K562 (cell line): ENCODE measurements around the gene AHNAK. TPM values are rescaled to one million over a fixed set of nuclear protein-coding genes. Genes with fewer than 3 reads are reported as not detected.
"Not testable (repeated sequence)": the region's sequence is repeated elsewhere in the genome, so short reads cannot be mapped to it uniquely, and the experiment has no call there.

Source experiments
- ATAC-seq: fragments of 200-7000 bp; cut with Tn5 transposase; 3 replicates; pipeline ENCODE4 v1.9.1; 2020; ENCODE audit warnings: moderate library complexity
- BruUV-seq: library from RNA; stranded (reverse); fragments of 400-500 nt; replicated peaks from 2 replicates; lab custom pipeline; 2021; lab: Mats Ljungman, UMichigan
- CTCF ChIA-PET: fragments of 300-600 bp; formaldehyde crosslinking; extraction: SDS; loops from one replicate; lab custom pipeline; 2021; ENCODE audit warnings: low intra/inter-chr PET ratio; lab: Yijun Ruan, JAX
- POLR2A ChIA-PET: fragments of 300-600, 350-650 bp; sonication (Branson Sonifier 250); formaldehyde crosslinking; extraction: SDS; loops from one replicate; lab custom pipeline; 2021; ENCODE audit warnings: antibody characterized with exemption, inconsistent platforms; lab: Yijun Ruan, JAX
- DNase-seq, 4 experiments: peaks; one replicate each; pipeline versions ENCODE4 v3.0.0 to v3.0.0-alpha.2; 2011 to 2018; ENCODE audit warnings: low spot score in 3 of 4, mixed read lengths in 3 of 4; ENCODE audit errors: extremely low read depth in 1 of 4
- FAIRE-seq: peaks from 2 replicates; lab custom pipeline; 2011; peaks lifted over from hg19 to GRCh38; lab: Jason Lieb, UNC
- H2AFZ ChIP-seq: 2 replicates; pipeline ENCODE4 v1.6.0; 2011; ENCODE audit warnings: low read depth, low read length, control low read depth, inconsistent platforms
- H3K27ac ChIP-seq: fragments of 200-600 bp; 3 replicates; pipeline ENCODE4 v1.8.0; 2011; ENCODE audit warnings: low read depth, mild to moderate bottlenecking, control low read depth, inconsistent platforms, low read length, moderate library complexity, mixed read lengths; ENCODE audit errors: extremely low read depth
- H3K27me3 ChIP-seq, 2 experiments: fragments of 300-600 bp in 1 of 2; 2 replicates in 1 of 2; 3 replicates in 1 of 2; pipeline versions ENCODE4 v1.6.0 to v1.8.0; 2011; ENCODE audit warnings: inconsistent platforms in 2 of 2, low read length in 2 of 2, mild to moderate bottlenecking in 1 of 2, mixed read lengths in 1 of 2, moderate library complexity in 1 of 2; ENCODE audit not compliant: control insufficient read depth in 2 of 2, insufficient read depth in 2 of 2
- H3K36me3 ChIP-seq: fragments of 300-600 bp; 3 replicates; pipeline ENCODE4 v1.8.0; 2011; ENCODE audit warnings: mild to moderate bottlenecking, low read length, inconsistent platforms; ENCODE audit not compliant: control insufficient read depth, insufficient read depth
- H3K4me1 ChIP-seq, 2 experiments: fragments of 200-600 bp in 1 of 2; replicated peaks in 1 of 2; 2 replicates in 1 of 2; 3 replicates in 1 of 2; pipeline versions ENCODE4 v1.5.1 to v1.8.0; 2011; ENCODE audit warnings: inconsistent platforms in 2 of 2, low read length in 2 of 2, mild to moderate bottlenecking in 1 of 2, mixed read lengths in 1 of 2, moderate library complexity in 1 of 2; ENCODE audit not compliant: control insufficient read depth in 2 of 2, insufficient read depth in 2 of 2
- H3K4me2 ChIP-seq: 2 replicates; pipeline ENCODE4 v1.6.1; 2011; ENCODE audit warnings: low read length, control low read depth, inconsistent platforms, mixed read lengths; ENCODE audit not compliant: insufficient read depth
- H3K4me3 ChIP-seq: fragments of 200-600 bp; sonication (generic), shearing (Covaris generic); 2 replicates; pipeline ENCODE4 v1.5.1; 2016; ENCODE audit warnings: control low read depth, inconsistent platforms
- H3K79me2 ChIP-seq: fragments of 200-600 bp; 3 replicates; pipeline ENCODE4 v1.8.0; 2011; ENCODE audit warnings: low read length, inconsistent platforms; ENCODE audit not compliant: control insufficient read depth, insufficient read depth
- H3K9ac ChIP-seq, 2 experiments: 2 replicates each; pipeline versions ENCODE4 v1.6.0 to v1.6.1; 2011; ENCODE audit warnings: low read depth in 2 of 2, low read length in 2 of 2, control low read depth in 1 of 2, inconsistent platforms in 1 of 2, mild to moderate bottlenecking in 1 of 2, mixed read lengths in 1 of 2; ENCODE audit not compliant: insufficient read depth in 1 of 2
- H3K9me1 ChIP-seq: one replicate; pipeline ENCODE4 v1.6.0; 2011; ENCODE audit warnings: inconsistent platforms, mild to moderate bottlenecking, low read length, moderate library complexity; ENCODE audit not compliant: control insufficient read depth, insufficient read depth
- H3K9me3 ChIP-seq: replicated peaks from 2 replicates; pipeline ENCODE4 v1.5.1; 2011; ENCODE audit warnings: low read depth, low read length, inconsistent platforms; ENCODE audit not compliant: control insufficient read depth, insufficient read depth
- H4K20me1 ChIP-seq: replicated peaks from 2 replicates; pipeline ENCODE4 v1.6.1; 2011; ENCODE audit warnings: low read length, inconsistent platforms, mixed read lengths; ENCODE audit not compliant: control insufficient read depth, insufficient read depth
- BCOR ChIP-seq: fragments of 450-650 bp; IDR thresholded peaks from 2 replicates; pipeline ENCODE4 v1.6.1; 2016
- BHLHE40 ChIP-seq: IDR thresholded peaks from 2 replicates; pipeline ENCODE4 v1.6.1; 2011; ENCODE audit warnings: low read length, improper control_type of control experiment
- C11orf30 ChIP-seq: fragments of 450-650 bp; IDR thresholded peaks from 2 replicates; pipeline ENCODE4 v1.6.1; 2016; ENCODE audit warnings: low read depth, mild to moderate bottlenecking
- CBFB ChIP-seq: sonication (generic); formaldehyde crosslinking; IDR thresholded peaks from 2 replicates; pipeline ENCODE4 v1.4.0; 2020; ENCODE audit warnings: mild to moderate bottlenecking, missing genetic modification reagents
- CGGBP1 ChIP-seq: fragments of 250-450 bp; sonication (Bioruptor Pico); IDR thresholded peaks from 2 replicates; pipeline ENCODE4 v1.9.0; 2021; ENCODE audit warnings: mild to moderate bottlenecking
- CREB1 ChIP-seq, 2 experiments: sonication (generic) in 1 of 2; formaldehyde crosslinking in 1 of 2; IDR thresholded peaks; 2 replicates each; pipeline versions ENCODE4 v1.6.1 to v1.8.0; 2012 to 2022; ENCODE audit warnings: inconsistent platforms in 1 of 2, mild to moderate bottlenecking in 1 of 2, missing genetic modification reagents in 1 of 2, moderate library complexity in 1 of 2
- DPF2 ChIP-seq: fragments of 450-650 bp; IDR thresholded peaks from 2 replicates; pipeline ENCODE4 v1.6.1; 2016
- ETV5 ChIP-seq: sonication (generic); formaldehyde crosslinking; IDR thresholded peaks from 2 replicates; pipeline ENCODE4 v1.4.0; 2020; ENCODE audit warnings: low read depth, mild to moderate bottlenecking, missing genetic modification reagents
- FOSL1 ChIP-seq: fragments of 200-800 bp; sonication (Bioruptor generic); conservative IDR thresholded peaks from 2 replicates; pipeline ENCODE4 v1.6.1; 2016; ENCODE audit warnings: missing genetic modification characterization, missing compliant biosample characterization
- GATAD2B ChIP-seq: fragments of 450-650 bp; IDR thresholded peaks from 2 replicates; pipeline ENCODE4 v1.6.1; 2017; ENCODE audit warnings: mild to moderate bottlenecking, borderline replicate concordance
- HDGF ChIP-seq: fragments of 450-650 bp; IDR thresholded peaks from 2 replicates; pipeline ENCODE4 v1.6.1; 2016
- HINFP ChIP-seq: fragments of 450-650 bp; conservative IDR thresholded peaks from 2 replicates; pipeline ENCODE4 v1.6.1; 2016; ENCODE audit warnings: missing genetic modification characterization, low read depth, mild to moderate bottlenecking, control low read depth, missing compliant biosample characterization
- MED1 ChIP-seq: sonication (generic); formaldehyde crosslinking; IDR thresholded peaks from 2 replicates; pipeline ENCODE4 v1.8.1; 2023; ENCODE audit warnings: missing genetic modification reagents, borderline replicate concordance
- MEIS2 ChIP-seq: fragments of 450-650 bp; IDR thresholded peaks from 2 replicates; pipeline ENCODE4 v1.6.1; 2014; ENCODE audit warnings: mild to moderate bottlenecking; ENCODE audit not compliant: partially characterized antibody
- PHF20 ChIP-seq: fragments of 450-650 bp; IDR thresholded peaks from 2 replicates; pipeline ENCODE4 v1.6.1; 2018; ENCODE audit not compliant: partially characterized antibody
- POLR2B ChIP-seq: fragments of 450-650 bp; IDR thresholded peaks from 2 replicates; pipeline ENCODE4 v1.6.1; 2018; ENCODE audit warnings: low read depth; ENCODE audit not compliant: partially characterized antibody
- POLR3A ChIP-seq: IDR thresholded peaks from 2 replicates; pipeline ENCODE4 v1.6.1; 2011; ENCODE audit warnings: borderline replicate concordance, mild to moderate bottlenecking, moderate library complexity; ENCODE audit not compliant: insufficient read length, insufficient read depth; ENCODE audit errors: extremely low read depth
- RBM25 ChIP-seq: fragments of 200-400 bp; formaldehyde crosslinking; IDR thresholded peaks from 2 replicates; pipeline ENCODE4 v1.6.1; 2018; ENCODE audit warnings: low read length, low read depth, moderate library complexity; ENCODE audit not compliant: severe bottlenecking
- SRF ChIP-seq, 2 experiments: fragments of 250-450, 450-650 bp in 1 of 2; sonication (Bioruptor Pico) in 1 of 2; sonication (generic) in 1 of 2; formaldehyde crosslinking; IDR thresholded peaks; 2 replicates each; pipeline versions ENCODE4 v1.5.0 to v1.5.1; 2020 to 2022; ENCODE audit warnings: mild to moderate bottlenecking in 1 of 2, missing genetic modification reagents in 1 of 2
- TAF9B ChIP-seq: fragments of 450-650 bp; IDR thresholded peaks from 2 replicates; pipeline ENCODE4 v1.6.1; 2018; ENCODE audit warnings: mild to moderate bottlenecking; ENCODE audit not compliant: partially characterized antibody
- WGBS: fragments of 100-300 bp; shearing (Covaris generic); methylation state at CpG from one replicate; pipeline ENCODE4 v1.1.6; 2016; ENCODE audit warnings: low coverage, mixed read lengths; ENCODE audit not compliant: insufficient coverage; ENCODE audit errors: missing lambda C conversion rate; 5-methylcytosine and 5-hydroxymethylcytosine counted together
- in situ Hi-C: fragments of 300-500 bp; cut with MboI; formaldehyde crosslinking; loops from 4 replicates; pipeline ENCODE4 v1.15.0; 2018; ENCODE audit warnings: inconsistent platforms, mixed read lengths
- intact Hi-C: fragments of 100-400 bp; cut with micrococcal nuclease; formaldehyde crosslinking; loops from 2 replicates; pipeline ENCODE4 v1.14.2; 2022
- polyA plus RNA-seq, 8 experiments: library from polyadenylated mRNA; depleted of rRNA in 4 of 8; stranded (reverse) in 5 of 8; unstranded in 3 of 8; fragments of >200 nt; fragmentation: Nextera tagmentation in 2 of 8; fragmentation: Illumina TruSeq in 1 of 8; extraction: Ambion mirVana in 2 of 8; extraction: Trizol in 1 of 8; gene quantifications; 2 replicates each; pipeline versions ENCODE4 v1.2.1 to v1.2.3, GENCODE V29; 2011 to 2014; ENCODE audit warnings: inconsistent platforms in 1 of 8, missing spikeins in 1 of 8
- total RNA-seq, 7 experiments: library from RNA; depleted of rRNA in 6 of 7; stranded (reverse); fragments of >200 nt in 6 of 7; fragmentation: Illumina TruSeq in 2 of 7; extraction: Trizol in 2 of 7; gene quantifications; 2 replicates each; pipeline versions ENCODE4 v1.2.1 to v1.2.3, GENCODE V29; 2011 to 2021; ENCODE audit warnings: low replicate concordance in 1 of 7

Gene AHNAK
- total and polyA plus RNA-seq, 9 of the 15 experiments (the other 6 are each of a cell fraction or from before 2014, with no cell fraction given) = 1.5 to 89.7 (median 45.0) TPM

GRCh38 chr11:62499311-62499943 lies 47.2 kb downstream of the AHNAK start (continued):
- TF ChIP-seq CREB1 (IDR thresholded peaks at IDR 0.05) = not testable (repeated sequence)
- peak; percentile 20; the same call in 1 of the 2 replicates for TF ChIP-seq CREB1 (CRISPR knock-in tag; IDR thresholded peaks at IDR 0.05)
- peak; percentile 26 for TF ChIP-seq PHF20

- Histone ChIP-seq H3K9ac (no peak overlapping the region), H3K27me3 (no peaks in the 10 kb centered on the region), H3K36me3 (no peaks in the 10 kb centered on the region), H3K9me1 (no peaks in the 10 kb centered on the region), H3K4me3 (no peak overlapping the region), H2AFZ (no peak overlapping the region), H4K20me1 (no peaks in the 10 kb centered on the region), H3K79me2 (no peaks in the 10 kb centered on the region), H3K9me3 (no peaks in the 10 kb centered on the region), H3K4me1 (peaks cover 32 to 46% of the 10 kb centered on the region in 2 experiments; a peak in 4 of 5 replicates), H3K4me2 (no peak overlapping the region), H3K27ac (no peak overlapping the region)
- in situ Hi-C loops (no loop called here), intact Hi-C loops (no loop called here)
- ChIA-PET POLR2A (interaction anchor here (1.1 to 1.6 kb wide), 3 partner anchors 11 to 93 kb away, joined by 3 to 4 read pairs (median 4); partner anchors contain the start of gene TUT1), CTCF (no interaction called here)
- no TSS peak for BruUV-seq
- DNase-seq = no peak
- no peak for FAIRE-seq
- 89% methylated on average over 9 of the region's 9 CpGs for WGBS
- ATAC-seq = no peak
- TF ChIP-seq MEIS2 (no peak), SRF (CRISPR knock-in tag; IDR thresholded peaks at IDR 0.05) (no peak), GATAD2B (no peak), RBM25 (peak; percentile 87), CGGBP1 (CRISPR knock-in tag) (no peak), POLR2B (no peak), FOSL1 (no peak), TAF9B (no peak), CBFB (CRISPR knock-in tag) (no peak), HINFP (tag) (no peak), C11orf30 (no peak), BHLHE40 (no peak), POLR3A (no peak), BCOR (peak; percentile 52; the same call in 1 of the 2 replicates), DPF2 (no peak), MED1 (CRISPR knock-in tag) (no peak), HDGF (no peak), ETV5 (CRISPR knock-in tag) (no peak)
Observed at GRCh38 chr11:62498492-62499286, 47.9 kb downstream of the AHNAK start.
